HCT116 (cell line): ENCODE data around the gene CATSPERE. TPM values are rescaled to one million over a fixed set of nuclear protein-coding genes. Genes with fewer than 3 reads are reported as not detected.

Experiments used
- ATAC-seq: fragments of 200-7000 bp; cut with Tn5 transposase; 2 replicates; pipeline ENCODE4 v1.9.1; 2020; ENCODE audit warnings: mild to moderate bottlenecking, moderate library complexity
- BruUV-seq: library from RNA; stranded (reverse); fragments of 400-500 nt; replicated peaks from 2 replicates; lab custom pipeline; 2021; lab: Mats Ljungman, UMichigan
- CTCF ChIA-PET: fragments of 300-600 bp; sonication (Branson Sonifier 250); formaldehyde crosslinking; loops from one replicate; lab custom pipeline; 2021; ENCODE audit warnings: antibody characterized with exemption; lab: Charles Lee
- POLR2A ChIA-PET: fragments of 300-600, 350-600 bp; sonication (Branson Sonifier 250); formaldehyde crosslinking; loops from one replicate; lab custom pipeline; 2021; ENCODE audit warnings: antibody characterized with exemption; lab: Charles Lee
- RAD21 ChIA-PET, 2 experiments: fragments of 300-600 bp; sonication (Branson Sonifier 250); formaldehyde crosslinking; loops; one replicate each; lab custom pipeline; 2023; ENCODE audit warnings: low total read pairs in 2 of 2; ENCODE audit not compliant: uncharacterized antibody in 2 of 2, unreplicated experiment in 2 of 2, low non-redundant PET in 1 of 2; lab: Charles Lee
- DNase-seq: peaks from one replicate; pipeline ENCODE4 v3.0.0-alpha.2; 2010; ENCODE audit warnings: low read depth, low spot score
- H2AFZ ChIP-seq: fragments of 200-600 bp; shearing (Covaris generic), sonication (generic); 2 replicates; pipeline ENCODE4 v1.6.1; 2017; ENCODE audit warnings: low read depth, mixed run types, mixed read lengths, antibody characterized with exemption, low read length; ENCODE audit not compliant: poor library complexity, severe bottlenecking
- H3K27ac ChIP-seq: 2 replicates; pipeline ENCODE4 v1.5.1; 2012; ENCODE audit warnings: low read depth, low read length
- H3K27me3 ChIP-seq: fragments of 200-600 bp; sonication (generic); 2 replicates; pipeline ENCODE4 v1.6.1; 2016; ENCODE audit warnings: mixed run types, low read length, mixed read lengths; ENCODE audit not compliant: insufficient read depth
- H3K36me3 ChIP-seq, 2 experiments: fragments of 200-500 bp in 1 of 2; fragments of 200-600 bp in 1 of 2; sonication (Bioruptor generic) in 1 of 2; sonication (generic) in 1 of 2; 2 replicates each; pipeline versions ENCODE4 v1.5.1 to v1.6.1; 2014 to 2016; ENCODE audit warnings: low read length in 2 of 2, inconsistent platforms in 1 of 2, mixed read lengths in 1 of 2, mixed run types in 1 of 2; ENCODE audit not compliant: insufficient read depth in 2 of 2, control insufficient read depth in 1 of 2
- H3K4me1 ChIP-seq, 2 experiments: fragments of 200-600 bp in 1 of 2; sonication (generic) in 1 of 2; 2 replicates each; pipeline versions ENCODE4 v1.5.1 to v1.6.1; 2012 to 2017; ENCODE audit warnings: low read length in 2 of 2, inconsistent platforms in 1 of 2, mild to moderate bottlenecking in 1 of 2, mixed read lengths in 1 of 2, mixed run types in 1 of 2, moderate library complexity in 1 of 2; ENCODE audit not compliant: insufficient read depth in 2 of 2, control insufficient read depth in 1 of 2
- H3K4me2 ChIP-seq: fragments of 200-600 bp; sonication (generic); 2 replicates; pipeline ENCODE4 v1.6.1; 2017; ENCODE audit warnings: mixed run types, low read length, mixed read lengths
- H3K4me3 ChIP-seq, 2 experiments: fragments of 200-600 bp in 1 of 2; sonication (generic) in 1 of 2; replicated peaks in 1 of 2; 2 replicates each; pipeline ENCODE4 v1.5.1; 2011 to 2016; ENCODE audit warnings: low read length in 2 of 2, control low read depth in 1 of 2, low read depth in 1 of 2, mild to moderate bottlenecking in 1 of 2, mixed read lengths in 1 of 2, mixed run types in 1 of 2
- H3K79me2 ChIP-seq: fragments of 200-600 bp; sonication (generic); 2 replicates; pipeline ENCODE4 v1.6.1; 2017; ENCODE audit warnings: mild to moderate bottlenecking, mixed run types, low read length, moderate library complexity, mixed read lengths; ENCODE audit not compliant: insufficient read depth
- H3K9ac ChIP-seq: fragments of 200-600 bp; sonication (generic); 2 replicates; pipeline ENCODE4 v1.6.1; 2016; ENCODE audit warnings: low read length, mixed read lengths
- H3K9me2 ChIP-seq: fragments of 200-600 bp; sonication (generic), shearing (Covaris generic); 2 replicates; pipeline ENCODE4 v1.6.1; 2017; ENCODE audit warnings: mixed run types, mild to moderate bottlenecking, moderate library complexity; ENCODE audit not compliant: insufficient read depth
- H3K9me3 ChIP-seq, 2 experiments: fragments of 200-500 bp in 1 of 2; fragments of 200-600 bp in 1 of 2; sonication (Bioruptor generic) in 1 of 2; sonication (generic) in 1 of 2; 2 replicates each; pipeline ENCODE4 v1.6.1; 2014 to 2017; ENCODE audit warnings: low read length in 2 of 2, mixed read lengths in 2 of 2, inconsistent platforms in 1 of 2, low read depth in 1 of 2, mild to moderate bottlenecking in 1 of 2, mixed run types in 1 of 2, moderate library complexity in 1 of 2; ENCODE audit not compliant: control insufficient read depth in 1 of 2, insufficient read depth in 1 of 2
- H4K20me1 ChIP-seq: fragments of 200-600 bp; sonication (generic), shearing (Covaris generic); 2 replicates; pipeline ENCODE4 v1.6.1; 2017; ENCODE audit warnings: mixed run types, mild to moderate bottlenecking, moderate library complexity; ENCODE audit not compliant: insufficient read depth
- CEBPB ChIP-seq: IDR thresholded peaks from 2 replicates; pipeline ENCODE4 v1.6.1; 2012; ENCODE audit warnings: low read depth
- CTCF ChIP-seq, 3 experiments: fragments of 200-600 bp in 1 of 3; sonication (generic) in 1 of 3; IDR thresholded peaks in 2 of 3; conservative IDR thresholded peaks in 1 of 3; 2 replicates each; pipeline ENCODE4 v1.5.1; 2012 to 2017; ENCODE audit warnings: low read depth in 2 of 3, low read length in 2 of 3, antibody characterized with exemption in 1 of 3, borderline replicate concordance in 1 of 3, control low read depth in 1 of 3, mild to moderate bottlenecking in 1 of 3, mixed read lengths in 1 of 3, mixed run types in 1 of 3, moderate library complexity in 1 of 3; ENCODE audit not compliant: insufficient read depth in 1 of 3
- EZH2 ChIP-seq: fragments of 200-600 bp; sonication (generic); IDR thresholded peaks from 2 replicates; pipeline ENCODE4 v1.6.1; 2017; ENCODE audit warnings: antibody characterized with exemption, mixed run types
- EZH2phosphoT487 ChIP-seq: fragments of 200-600 bp; IDR thresholded peaks from 2 replicates; pipeline ENCODE4 v1.6.1; 2018; ENCODE audit warnings: antibody characterized with exemption, borderline replicate concordance
- FOSL1 ChIP-seq: IDR thresholded peaks from 2 replicates; pipeline ENCODE4 v1.6.1; 2012; ENCODE audit warnings: low read depth
- JUND ChIP-seq: IDR thresholded peaks from 2 replicates; pipeline ENCODE4 v1.6.1; 2012
- POLR2AphosphoS5 ChIP-seq: IDR thresholded peaks from 2 replicates; pipeline ENCODE4 v1.6.1; 2011; ENCODE audit warnings: mild to moderate bottlenecking, low read depth, low read length, moderate library complexity
- RAD21 ChIP-seq: IDR thresholded peaks from 2 replicates; pipeline ENCODE4 v1.6.1; 2012; ENCODE audit warnings: low read depth, mild to moderate bottlenecking
- ZBTB33 ChIP-seq: IDR thresholded peaks from 2 replicates; pipeline ENCODE4 v1.6.1; 2011; ENCODE audit warnings: mild to moderate bottlenecking, low read length, moderate library complexity; ENCODE audit not compliant: insufficient replicate concordance; ENCODE audit errors: extremely low read depth
- intact Hi-C: fragments of 100-400 bp; cut with micrococcal nuclease; formaldehyde crosslinking; loops from 2 replicates; pipeline ENCODE4 v1.10.0; 2022
- total RNA-seq: library from RNA; stranded (reverse); gene quantifications from one replicate; pipeline ENCODE4 v1.2.1, GENCODE V29; 2021; ENCODE audit not compliant: unreplicated experiment
- TF ChIP-seq, protein P1 (sequence below): IDR thresholded peaks from 2 replicates; pipeline ENCODE4 v1.6.1; 2012
- TF ChIP-seq, protein P2 (sequence below): IDR thresholded peaks from 2 replicates; pipeline ENCODE4 v1.6.1; 2012

The CATSPERE gene
- total RNA-seq, 1 experiment from 2014 or later, result 0.34 TPM

DNA sequence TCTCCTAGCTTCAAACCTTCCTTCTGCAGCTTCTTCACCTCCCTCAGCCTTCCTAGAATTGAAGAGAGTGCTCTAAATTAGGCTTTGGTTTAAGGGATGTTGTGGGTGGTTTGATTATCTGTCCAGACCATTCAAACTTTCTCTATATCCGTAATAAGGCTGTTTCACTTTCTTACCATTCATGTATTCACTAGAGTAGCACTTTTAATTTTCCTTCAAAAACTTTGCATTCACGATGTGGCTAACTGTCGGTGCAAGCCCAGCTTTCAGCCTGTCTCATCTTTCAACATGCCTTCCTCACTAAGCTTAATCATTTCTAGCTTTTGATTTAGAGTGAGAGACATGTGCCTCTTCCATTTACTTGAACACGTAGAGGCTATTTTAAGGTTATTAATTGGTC, 165.6 kb downstream of the CATSPERE start:
- H3K9ac ChIP-seq, result no peak overlapping the region
- intact Hi-C loops, result no loop called here
- H3K4me2 ChIP-seq, result no peak overlapping the region
- no peaks in the 10 kb centered on the region for H3K36me3 ChIP-seq
- no peaks in the 10 kb centered on the region for H3K4me1 ChIP-seq
- ChIA-PET POLR2A (no interaction called here), CTCF (no interaction called here)
- no peaks in the 10 kb centered on the region for H3K9me2 ChIP-seq
- no peaks in the 10 kb centered on the region for H3K27me3 ChIP-seq
- DNase-seq, result no peak
- no peak overlapping the region for H3K4me3 ChIP-seq
- H3K79me2 ChIP-seq, result no peaks in the 10 kb centered on the region
- TF ChIP-seq CEBPB (no peak), CTCF (IDR thresholded peaks at IDR 0.05 in 2 of 3, conservative IDR thresholded peaks at IDR 0.05 in 1 of 3; ENCODE audit: borderline replicate concordance in 1 of 3, insufficient read depth in 1 of 3, low read depth in 2 of 3, low read length in 2 of 3) (no peak), FOSL1 (no peak), ZBTB33 (no peak), POLR2AphosphoS5 (no peak), RAD21 (no peak), EZH2phosphoT487 (no peak), JUND (no peak), EZH2 (no peak)
- TF ChIP-seq, protein P1, sequence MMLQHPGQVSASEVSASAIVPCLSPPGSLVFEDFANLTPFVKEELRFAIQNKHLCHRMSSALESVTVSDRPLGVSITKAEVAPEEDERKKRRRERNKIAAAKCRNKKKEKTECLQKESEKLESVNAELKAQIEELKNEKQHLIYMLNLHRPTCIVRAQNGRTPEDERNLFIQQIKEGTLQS, result no peak
- TF ChIP-seq, protein P2, sequence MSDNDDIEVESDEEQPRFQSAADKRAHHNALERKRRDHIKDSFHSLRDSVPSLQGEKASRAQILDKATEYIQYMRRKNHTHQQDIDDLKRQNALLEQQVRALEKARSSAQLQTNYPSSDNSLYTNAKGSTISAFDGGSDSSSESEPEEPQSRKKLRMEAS, result no peak
- TF ChIP-seq, all 23 proteins: peak for 0
- no TSS peak for BruUV-seq
- RAD21 ChIA-PET, result no interaction called here
- no peak for ATAC-seq
- no peaks in the 10 kb centered on the region for H3K9me3 ChIP-seq
- H2AFZ ChIP-seq, result no peak overlapping the region
- no peaks in the 10 kb centered on the region for H4K20me1 ChIP-seq
- no peak overlapping the region for H3K27ac ChIP-seq
